GM12865 (cell line): ENCODE results near the gene TNRC6C.

ENCODE experiments used
- DNase-seq: peaks from one replicate; pipeline ENCODE4 v3.0.0; 2010; ENCODE audit warnings: low read depth
- H3K4me3 ChIP-seq: 2 replicates; pipeline ENCODE4 v1.5.1; 2011; ENCODE audit warnings: mild to moderate bottlenecking, low read depth, low read length, control low read depth
- CTCF ChIP-seq: IDR thresholded peaks from 2 replicates; pipeline ENCODE4 v1.5.1; 2011; ENCODE audit warnings: low read length, control low read depth, low read depth, inconsistent platforms; ENCODE audit not compliant: insufficient read depth; ENCODE audit errors: missing control alignments

Gene TNRC6C

GRCh38 chr17:78034429-78035091 is 76.1 kb downstream of the TNRC6C start:
- DNase-seq, result no peak
- no peak overlapping the region for H3K4me3 ChIP-seq
- no peak for TF ChIP-seq CTCF

- no peak for TF ChIP-seq CTCF
- DNase-seq, result no peak
- H3K4me3 ChIP-seq, result no peak overlapping the region
Measured at GRCh38 chr17:78037280-78037679, 78.8 kb downstream of the TNRC6C start.

- no peak for DNase-seq
- no peak for TF ChIP-seq CTCF
- no peak overlapping the region for H3K4me3 ChIP-seq
Measured at GRCh38 chr17:78038748-78039288, 80.3 kb downstream of the TNRC6C start.

- DNase-seq, result no peak
- H3K4me3 ChIP-seq, result no peak overlapping the region
- TF ChIP-seq CTCF, result no peak
Measured at GRCh38 chr17:78039581-78039980, 81.1 kb downstream of the TNRC6C start.

- TF ChIP-seq CTCF, result no peak
- H3K4me3 ChIP-seq, result peak overlapping the region; percentile 0
- DNase-seq, result peak; percentile 28
Measured at GRCh38 chr17:78040440-78041385, 82.2 kb downstream of the TNRC6C start.

GRCh38 chr17:78041386-78042179 is 83.1 kb downstream of the TNRC6C start:
- no peak for DNase-seq
- TF ChIP-seq CTCF, result no peak

More at GRCh38 chr17:78041386-78042179, 83.1 kb downstream of the TNRC6C start:
- no peak overlapping the region for H3K4me3 ChIP-seq
